Measurements from ENCODE around the gene RNF126.
"Not testable (repeated sequence)": the region's sequence is repeated elsewhere in the genome, so short reads cannot be mapped to it uniquely, and the experiment has no call there.

Gene RNF126

DNA sequence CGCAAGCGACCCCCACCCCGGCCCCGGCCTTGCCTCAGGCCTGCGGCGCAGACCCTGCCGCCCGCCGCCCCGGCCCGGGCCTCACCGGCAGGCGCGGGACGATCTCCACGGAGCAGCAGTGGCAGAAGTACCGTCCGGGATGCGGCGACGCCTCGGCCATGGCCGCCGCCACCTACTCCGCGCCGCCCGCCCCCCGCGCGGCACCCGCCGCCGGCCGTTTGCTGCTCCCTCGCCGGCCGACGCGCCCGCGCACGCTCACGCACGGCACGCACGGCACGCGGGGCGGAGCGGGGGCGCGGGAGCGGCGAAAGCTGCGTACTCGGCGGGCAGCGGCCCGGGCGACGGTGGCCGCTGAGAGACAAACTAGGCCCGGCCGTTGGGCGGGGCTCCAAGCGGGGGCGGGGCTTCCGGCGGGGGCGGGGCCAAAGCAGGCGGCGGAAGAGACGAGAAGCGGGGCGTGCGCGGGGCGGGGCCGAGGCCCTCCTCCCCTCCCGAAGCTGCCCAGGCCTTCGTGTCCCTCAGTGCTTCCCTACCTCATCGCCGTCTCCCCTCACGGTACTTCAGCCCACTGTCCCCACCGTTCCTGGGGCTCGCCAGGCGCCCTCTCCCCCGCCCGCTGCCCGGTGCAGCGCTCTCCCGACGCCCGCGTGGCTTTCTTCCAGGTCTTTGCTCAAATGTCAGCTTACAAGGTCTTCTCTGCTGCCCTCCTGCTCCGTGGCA lies at the start of gene RNF126:
RNF126 (minus strand) TSS at position 253 of the 720 bp plus-strand sequence; CDS start at position 160, 93 bp downstream.
- peak; percentile 91 for DNase-seq

DNA sequence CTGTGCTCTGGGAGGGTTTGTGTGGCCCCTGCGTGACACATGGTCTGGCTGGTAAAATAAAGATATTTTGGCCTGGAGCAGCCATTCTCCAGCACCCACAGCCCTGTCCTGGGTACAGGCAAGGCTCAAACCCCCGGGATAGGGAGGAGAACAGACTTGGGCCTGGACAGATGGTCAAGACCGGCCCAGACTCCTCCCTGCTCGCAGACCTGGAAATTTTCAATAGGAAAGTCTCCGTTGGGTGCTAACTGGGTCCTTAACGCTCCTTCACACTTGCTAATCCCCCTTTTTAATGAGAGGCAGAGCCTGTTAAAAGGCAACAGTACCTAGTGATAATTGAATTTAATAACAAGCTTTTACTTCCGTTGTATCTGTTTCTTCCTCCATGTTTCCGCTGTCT lies 48.2 kb upstream of the RNF126 start:
- no peak for DNase-seq

DNA sequence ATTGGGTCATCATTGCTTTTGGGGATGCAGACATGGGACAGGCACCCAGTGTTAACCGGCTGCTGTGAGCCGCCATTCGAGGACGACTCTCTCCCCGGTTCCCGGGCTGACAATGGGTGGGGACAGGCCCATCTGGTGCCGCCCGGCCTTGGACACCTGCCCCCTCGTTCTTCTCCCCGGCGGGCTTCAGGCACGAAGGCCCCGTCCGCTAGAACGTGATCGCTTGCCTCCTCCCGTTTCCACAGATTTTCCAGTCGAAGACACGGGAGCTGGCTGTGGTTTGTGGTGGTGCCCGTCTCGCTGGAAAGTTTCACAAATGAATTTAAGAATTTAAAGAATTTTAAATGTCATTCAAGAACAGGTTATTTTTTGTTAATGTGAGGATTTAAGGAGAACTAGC lies 47.8 kb upstream of the RNF126 start:
- DNase-seq: no peak

DNA sequence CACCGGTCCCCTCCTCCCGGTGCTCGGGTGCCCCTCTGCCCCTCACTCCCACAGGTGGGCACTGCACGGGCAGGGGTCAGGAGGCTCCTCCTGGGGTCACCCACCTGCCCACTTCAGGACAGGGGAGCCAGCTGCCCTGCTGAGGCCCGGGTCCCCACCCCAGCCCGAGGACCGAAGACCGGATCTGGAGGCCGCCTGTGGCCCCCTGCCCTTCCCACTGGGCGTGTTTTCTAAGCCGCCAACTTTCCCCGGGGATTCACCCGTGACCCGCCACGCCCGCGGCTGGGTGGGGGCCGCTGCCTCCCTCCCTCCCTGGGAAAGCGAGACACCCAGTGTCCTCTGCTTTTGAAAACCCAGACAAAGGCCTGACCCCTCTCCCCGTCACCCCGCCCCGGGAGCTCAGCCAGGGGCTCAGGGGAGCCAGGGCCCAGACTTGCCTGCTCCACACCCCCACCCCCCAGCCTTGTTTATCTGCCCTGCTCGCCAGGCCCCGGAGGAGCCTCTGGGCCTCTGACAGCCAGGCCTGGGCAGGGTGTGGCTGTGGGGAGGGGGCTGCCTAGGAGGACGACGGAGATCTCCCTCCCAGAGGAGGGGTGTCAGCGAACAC lies 47.1 kb upstream of the RNF126 start:
- no peak for DNase-seq

DNA sequence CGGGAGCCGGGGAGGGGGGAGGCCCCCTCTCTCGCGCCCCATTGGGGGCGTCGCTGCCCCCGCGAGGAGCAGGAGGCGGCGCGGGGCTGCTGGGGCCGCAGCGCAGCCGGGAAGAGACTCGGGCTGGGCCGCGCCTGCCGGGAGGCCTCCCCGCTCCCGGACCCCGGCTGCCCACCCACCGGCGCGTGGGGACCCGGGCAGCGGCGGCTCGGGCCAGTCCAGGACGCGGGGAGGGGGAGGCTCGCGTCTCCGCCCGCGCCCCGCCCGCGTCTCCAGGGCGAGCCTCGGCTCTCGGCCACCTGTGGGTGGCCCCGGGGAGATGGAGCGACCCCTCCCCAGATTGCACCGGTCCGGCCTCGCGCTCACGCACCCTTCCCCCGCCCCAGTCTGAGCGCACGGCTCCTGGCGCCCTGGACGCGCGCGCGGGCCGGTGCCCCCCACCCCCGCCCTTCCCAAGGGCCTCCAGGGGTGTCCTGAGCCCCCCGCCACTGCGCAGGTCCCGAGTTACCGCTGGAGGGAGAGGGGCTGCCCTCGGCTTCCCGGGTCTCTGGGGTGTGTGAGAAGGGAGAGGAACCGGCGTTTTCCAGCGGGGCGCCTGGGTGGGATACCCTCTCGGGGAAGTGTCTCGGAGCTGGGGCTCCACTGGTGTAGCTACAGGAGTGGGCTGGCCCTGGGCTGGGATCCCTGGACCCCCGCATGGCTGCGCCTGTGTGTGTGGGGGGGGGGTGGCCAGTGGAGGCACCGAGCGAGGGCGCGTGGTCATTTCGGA lies 46.4 kb upstream of the RNF126 start:
- no peak for DNase-seq

DNA sequence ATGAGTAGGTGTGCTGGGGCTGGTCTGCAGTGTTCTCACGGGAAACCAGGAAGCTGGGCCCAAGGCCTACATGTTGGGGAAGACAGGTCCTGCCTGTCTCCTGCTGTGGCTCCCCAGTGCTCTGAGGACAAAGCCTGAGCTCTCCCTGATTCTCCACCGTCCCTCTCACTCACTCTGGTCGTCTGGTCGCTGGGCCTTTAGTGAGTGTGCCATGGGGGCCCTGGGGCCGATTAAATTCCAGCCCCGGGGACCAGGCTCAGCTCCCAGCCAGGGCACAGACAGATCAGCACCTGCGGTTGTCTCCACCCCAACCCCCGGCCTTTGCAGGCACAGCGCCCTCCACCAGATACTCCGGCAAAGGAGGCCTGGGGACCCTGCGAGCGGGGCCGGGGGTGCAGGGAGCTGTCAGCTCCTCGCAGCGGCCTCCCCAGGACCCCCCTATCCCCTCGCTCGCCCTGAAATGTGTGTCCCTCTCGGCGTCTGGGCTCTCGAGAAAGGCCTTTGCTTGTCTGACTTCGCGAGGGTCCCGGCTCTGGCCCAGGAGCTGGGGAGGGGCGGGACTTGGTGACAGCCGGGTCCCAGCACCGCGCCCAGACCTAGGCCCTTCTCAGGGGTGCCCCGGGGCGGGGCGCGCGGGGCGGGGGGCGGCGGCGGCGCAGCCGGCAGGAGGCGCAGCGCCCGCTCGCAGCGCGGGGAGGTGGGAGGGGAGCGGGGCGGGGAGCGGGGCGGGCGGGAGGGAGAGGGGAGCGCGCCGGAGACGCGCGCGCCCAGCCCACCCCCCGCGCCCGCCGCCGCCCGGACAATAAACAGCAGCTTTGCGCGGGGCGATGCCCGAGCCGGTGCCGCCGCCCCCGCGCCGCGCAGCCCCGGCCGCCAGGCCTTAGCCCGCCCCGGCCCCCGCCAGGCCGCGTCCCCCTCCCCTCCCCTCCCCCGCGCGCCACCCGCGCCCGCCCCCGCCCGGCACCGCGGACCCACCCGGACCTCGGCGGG lies 45.4 kb upstream of the RNF126 start, which contains the start of gene PALM:
PALM (plus strand) TSS at position 782 of the 990 bp plus-strand sequence. CDS start 212 bp downstream, outside the sequence.
- DNase-seq: no peak

DNA sequence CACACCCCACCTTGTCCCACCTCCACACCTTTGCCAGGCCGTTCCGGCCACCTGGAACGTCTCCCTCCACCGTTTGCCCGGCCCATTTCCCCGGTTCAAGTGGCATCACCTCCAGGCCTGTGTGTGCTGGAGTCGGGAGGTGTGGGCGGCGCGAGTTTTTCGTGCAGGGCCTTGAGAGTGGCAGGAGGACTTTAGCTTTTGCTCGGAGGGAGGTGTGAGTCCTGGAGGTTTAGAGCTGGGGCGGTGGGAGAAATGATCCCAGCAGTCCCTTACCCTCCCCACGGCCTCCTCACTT lies 41.4 kb upstream of the RNF126 start:
- DNase-seq: no peak

DNA sequence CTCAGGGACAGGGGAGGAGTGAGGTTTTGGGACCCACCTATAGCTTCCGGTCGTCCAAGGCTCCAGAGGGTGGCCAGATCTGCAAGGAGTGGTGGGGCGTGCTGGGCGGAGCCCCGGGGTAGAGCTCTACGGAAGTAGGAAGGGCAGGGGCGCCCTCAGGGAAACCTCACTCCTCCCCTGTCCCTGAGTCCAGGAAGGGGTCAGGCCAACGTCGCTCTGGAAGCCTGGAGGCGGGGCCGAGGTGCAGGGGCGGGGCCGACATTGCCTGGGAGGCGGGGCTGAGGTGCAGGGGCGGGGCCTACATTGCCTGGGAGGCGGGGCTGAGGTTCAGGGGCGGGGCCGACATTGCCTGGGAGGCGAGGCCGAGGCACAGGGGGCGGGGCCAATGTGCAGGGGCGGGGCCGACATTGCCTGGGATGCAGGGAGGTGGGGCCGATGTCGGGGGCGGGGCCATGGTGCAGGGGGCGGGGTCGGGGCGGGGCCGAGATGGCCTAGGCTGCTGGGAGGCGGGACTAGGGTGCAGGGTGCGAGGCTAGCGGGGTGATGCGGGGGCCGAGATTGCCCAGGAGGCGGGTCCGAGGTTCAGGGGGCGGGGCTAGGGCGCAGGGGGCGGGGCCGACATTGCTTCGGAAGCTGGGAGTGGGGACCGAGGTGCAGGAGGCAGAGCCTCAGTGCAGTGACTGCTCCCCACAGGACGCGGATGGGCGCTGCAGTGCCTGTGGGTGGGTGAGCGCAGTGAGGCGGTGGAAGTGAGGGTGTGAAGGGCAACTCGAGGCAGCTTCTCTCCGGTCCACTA lies 40.8 kb upstream of the RNF126 start:
- peak; percentile 32 for DNase-seq

DNA sequence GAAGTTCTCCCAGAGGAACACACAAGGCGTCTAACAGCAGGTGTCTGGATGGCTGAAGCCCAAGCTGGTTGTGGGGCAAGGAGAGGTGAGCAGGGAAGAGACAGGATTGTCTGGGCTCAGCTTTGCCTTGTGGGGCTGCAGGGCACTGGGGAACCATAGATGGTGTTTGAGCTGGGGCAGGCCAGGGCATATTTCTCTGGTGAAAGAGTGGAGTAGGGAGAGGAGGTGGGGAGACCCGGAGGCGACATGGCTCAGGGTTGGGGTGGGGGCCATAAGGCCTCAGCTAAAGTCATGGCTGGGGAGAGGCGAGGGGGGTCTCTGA lies 40.3 kb upstream of the RNF126 start:
- no peak for DNase-seq

DNA sequence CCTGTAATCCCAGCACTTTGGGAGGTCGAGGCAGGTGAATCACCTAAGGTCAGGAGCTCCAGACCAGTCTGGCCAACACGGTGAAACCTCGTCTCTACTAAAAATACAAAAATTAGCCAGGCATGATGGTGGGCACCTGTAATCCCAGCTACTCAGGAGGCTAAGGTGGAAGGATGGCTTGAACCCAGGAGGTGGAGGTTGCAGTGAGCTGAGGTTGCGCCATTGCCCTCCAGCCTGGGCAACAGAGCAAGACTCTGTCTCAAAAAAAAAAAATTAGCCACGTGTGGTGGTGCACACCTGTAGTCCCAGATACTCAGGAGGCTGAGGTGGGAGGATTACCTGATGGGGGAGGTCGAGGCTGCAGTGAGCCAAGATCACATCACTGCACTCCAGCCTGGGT lies 39.8 kb upstream of the RNF126 start:
- not testable (repeated sequence) for DNase-seq

DNA sequence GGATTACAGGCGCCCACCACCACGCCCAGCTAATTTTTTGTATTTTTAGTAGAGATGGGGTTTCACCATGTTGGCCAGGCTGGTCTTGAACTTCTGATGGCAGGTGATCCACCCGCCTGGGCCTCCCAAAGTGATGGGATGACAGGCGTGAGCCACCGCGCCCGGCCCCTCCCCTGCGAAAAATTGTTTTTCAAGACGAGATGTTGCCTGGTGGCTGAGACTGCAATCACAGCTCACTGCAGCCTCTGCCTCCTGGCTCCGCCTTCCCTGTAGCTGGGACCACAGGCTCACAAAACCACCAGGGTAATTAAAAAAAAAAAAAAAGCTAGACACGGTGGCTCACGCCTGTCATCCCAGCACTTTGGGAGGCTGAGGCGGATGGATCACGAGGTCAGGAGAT lies 36.9 kb upstream of the RNF126 start:
- not testable (repeated sequence) for DNase-seq

DNA sequence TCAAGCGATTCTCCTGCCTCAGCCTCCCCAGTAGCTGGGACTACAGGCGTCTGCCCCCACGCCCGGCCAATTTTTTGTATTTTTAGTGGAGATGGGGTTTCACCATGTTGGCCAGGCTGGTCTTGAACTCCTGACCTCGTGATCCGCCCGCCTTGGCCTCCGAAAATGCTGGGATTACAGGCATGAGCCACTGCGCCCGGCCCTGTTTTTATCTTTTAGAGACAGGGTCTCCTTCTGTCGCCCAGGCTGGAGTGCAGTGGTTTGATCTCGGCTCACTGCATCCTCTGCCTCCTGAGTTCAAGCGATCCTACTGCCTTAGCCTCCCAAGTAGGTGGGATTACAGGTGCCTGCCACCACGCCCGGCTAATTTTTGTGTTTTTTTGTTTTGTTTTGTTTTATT lies 35.5 kb upstream of the RNF126 start:
- DNase-seq: not testable (repeated sequence)

DNA sequence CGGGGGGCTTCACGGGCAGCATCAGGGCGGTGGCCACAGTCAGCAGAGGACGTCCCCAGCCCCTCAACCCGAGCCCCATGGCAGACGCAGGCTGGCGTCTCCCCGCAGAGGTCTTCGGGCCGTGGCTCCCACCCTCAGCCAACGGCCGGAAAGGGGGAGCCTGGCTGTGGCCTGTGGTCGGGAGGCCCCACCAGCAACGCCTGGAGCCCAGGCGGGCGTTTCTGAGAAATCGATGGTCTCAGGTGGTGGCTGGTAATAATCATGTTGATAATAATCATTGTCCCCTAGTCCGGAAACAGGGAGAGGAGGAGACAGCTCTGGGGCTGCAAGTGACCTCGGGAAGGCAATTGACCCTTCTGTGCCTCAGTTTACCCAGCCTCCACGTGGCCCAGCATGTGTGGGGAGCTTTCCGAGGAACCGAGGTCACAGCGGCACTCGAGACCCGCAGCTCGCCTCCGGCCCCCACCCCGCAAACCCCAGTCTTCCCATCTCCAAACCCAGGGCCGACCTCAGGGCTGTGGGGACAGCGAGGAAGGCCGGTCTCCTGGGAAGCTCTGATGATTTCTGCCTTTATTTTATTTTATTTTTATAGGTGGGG lies 32.4 kb upstream of the RNF126 start, which contains the start of gene PRSS57:
PRSS57 (minus strand) TSS at position 101 of the 598 bp plus-strand sequence; CDS start at position 79, 22 bp downstream.
- no peak for DNase-seq

DNA sequence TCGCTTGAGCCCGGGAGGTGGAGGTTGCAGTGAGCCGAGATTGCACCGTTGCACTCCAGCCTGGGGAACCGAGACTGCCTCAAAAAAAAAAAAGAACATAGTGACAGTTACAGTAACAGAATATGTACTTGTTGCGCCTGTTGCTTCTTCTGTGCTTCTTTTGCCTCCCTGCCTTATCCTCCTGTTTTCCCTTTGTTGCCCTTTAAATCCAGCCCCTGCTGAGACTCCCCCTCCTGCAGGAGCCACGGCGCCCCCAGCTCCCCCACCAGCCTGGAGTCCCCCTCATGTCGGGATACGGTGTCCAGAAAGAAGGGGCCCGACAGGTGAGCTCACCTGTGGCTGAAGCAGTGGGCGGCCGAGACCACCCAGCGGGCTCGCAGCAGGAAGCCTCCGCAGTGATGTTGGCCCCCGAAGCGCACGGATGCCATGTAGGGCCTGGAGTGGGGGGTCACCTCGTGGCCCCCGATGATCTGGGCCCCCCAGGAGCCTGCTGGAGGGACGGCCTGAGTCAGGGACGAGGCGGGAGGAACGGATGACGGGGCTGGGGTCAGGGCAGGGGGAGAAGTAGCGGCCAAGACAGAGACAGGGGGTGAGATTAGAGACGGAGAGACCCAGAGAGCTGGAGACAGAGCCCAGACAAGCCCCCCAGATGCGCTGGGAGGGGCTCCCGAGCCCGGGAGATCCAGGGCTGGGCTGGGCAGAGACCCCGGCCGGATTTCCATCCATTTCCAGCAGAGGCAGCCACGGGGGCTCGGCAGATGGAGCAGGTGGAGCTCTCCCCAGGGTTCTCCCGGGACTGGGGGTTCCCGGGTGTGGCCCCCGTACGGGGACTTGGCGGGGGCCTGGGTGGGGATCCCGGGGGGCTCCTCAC lies 31.7 kb upstream of the RNF126 start:
- DNase-seq: no peak

DNA sequence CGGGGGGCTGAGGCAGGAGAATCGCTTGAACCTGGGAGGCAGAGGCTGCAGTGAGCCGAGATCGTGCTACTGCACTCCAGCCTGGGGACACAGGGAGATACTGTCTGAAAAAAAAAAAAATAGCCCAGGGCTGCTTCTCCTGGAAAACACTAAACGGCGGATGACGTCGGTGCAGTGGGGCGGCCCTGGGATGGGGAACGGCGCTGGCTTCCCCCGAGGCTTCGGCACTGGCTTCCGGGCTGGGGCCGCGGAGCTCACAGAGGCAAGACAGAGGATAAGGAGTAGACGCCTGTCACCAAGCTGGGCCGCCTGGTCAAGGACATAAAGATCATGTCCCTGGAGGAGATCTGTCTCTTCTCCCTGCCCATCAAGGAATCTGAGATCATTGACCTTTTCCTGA lies 27.2 kb upstream of the RNF126 start:
- DNase-seq: no peak

DNA sequence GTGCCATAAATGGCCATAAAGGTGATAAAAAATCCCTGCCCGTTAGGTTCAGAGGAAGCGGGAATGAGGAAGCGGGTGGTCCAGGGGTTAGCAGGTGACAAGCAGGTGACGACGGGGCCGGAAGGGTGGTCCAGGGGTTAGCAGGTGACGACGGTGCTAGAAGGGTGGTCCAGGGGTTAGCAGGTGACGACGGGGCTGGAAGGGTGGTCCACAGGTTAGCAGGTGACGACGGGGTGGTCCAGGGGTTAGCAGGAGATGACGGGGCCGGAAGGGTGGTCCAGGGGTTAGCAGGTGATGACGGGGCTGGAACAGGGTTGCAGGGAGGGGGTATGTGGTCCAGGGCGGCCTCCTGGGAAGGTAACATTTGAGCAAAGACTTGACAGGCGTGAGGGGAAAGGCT lies 26.0 kb upstream of the RNF126 start:
- no peak for DNase-seq

DNA sequence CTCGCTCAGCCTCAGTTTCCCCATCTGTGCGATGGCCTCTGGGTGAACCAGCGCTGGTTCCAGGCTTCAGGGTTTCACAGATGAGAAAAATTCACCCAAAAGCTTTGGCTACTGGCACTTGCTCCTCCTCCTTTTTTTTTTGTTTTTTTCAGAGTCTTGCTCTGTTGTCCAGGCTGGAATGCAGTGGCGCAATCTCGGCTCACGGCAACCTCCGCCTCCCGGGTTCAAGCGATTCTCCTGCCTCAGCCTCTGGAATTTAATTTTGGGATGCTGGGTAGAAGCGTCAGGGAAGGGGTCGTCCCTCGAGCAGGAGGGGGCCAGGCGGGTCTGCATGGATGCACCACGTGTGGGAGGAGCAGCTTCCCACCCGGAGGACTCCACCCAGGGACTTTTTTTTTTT lies 25.2 kb upstream of the RNF126 start:
- DNase-seq: no peak

DNA sequence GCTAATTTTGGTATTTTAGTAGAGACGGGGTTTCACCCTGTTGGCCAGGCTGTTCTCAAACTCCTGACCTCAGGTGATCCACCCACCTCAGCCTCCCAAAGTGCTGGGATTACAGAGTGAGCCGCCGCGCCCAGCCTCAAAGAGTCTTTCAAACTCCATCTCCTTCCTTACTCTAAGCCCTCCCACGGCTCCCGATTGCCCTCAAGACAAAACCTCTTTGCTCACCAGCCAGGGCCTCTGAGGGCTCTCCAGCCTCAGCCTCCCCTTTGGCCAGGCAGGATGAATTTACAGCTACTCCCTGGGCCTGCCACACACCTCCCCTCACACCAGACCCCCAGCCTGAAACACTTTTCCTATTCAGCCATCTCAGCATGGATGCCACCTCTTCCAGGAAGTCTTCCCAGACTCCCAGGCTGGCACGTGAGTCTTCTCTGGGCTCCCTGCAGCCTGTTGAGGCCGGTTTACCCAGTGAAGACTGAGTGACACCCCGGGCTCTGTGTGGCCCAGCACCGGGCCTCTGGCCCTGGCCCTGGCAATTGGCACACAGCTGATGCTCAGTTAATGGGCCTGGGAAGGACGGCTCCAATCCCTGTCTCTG lies 24.7 kb upstream of the RNF126 start:
- DNase-seq: no peak

DNA sequence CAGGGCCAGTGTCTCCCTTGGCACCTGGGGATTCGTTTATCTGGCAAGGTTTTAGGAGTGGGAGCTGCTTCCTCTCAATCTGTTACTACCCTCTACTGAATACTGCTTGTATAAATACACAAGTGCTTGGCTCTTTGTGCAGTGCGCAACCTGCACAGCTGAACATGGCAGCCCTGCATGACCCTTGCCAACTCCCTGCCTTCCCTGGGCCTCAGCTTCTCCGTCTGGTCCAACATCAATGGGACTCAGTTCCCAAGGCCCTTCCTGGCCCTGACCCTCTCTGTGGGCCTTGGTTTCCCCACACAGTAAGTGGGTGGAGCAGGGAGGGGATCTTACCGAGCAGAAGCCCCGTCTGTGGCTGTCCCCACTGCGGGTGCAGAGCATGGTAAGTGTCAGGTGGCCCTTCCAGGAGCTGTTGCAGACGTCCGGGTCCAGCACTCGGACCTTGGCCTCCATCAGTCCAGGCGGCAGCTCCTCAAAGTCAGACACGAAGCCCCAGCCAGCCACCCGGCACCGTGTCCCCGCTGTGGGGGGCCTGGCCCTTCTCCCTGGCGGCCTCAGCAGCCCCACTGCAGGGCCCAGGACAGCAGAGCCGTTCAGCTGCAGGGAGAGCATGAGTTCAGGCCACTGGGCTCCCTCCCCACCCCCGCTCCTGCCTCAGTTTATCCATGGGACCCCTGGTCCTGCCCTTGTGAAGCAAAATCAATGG lies 23.7 kb upstream of the RNF126 start:
- DNase-seq: no peak
